ENCODE measurements around the gene DESI2. TPM values are rescaled to one million over a fixed set of nuclear protein-coding genes. Genes with fewer than 3 reads are reported as not detected.

DESI2 gene
- total and polyA plus RNA-seq, 10 donors, result 5.3 to 30.3 (median 19.5) TPM

GRCh38 chr1:244713332-244713731 lies 60.4 kb downstream of the DESI2 start:
- no peaks in the 10 kb centered on the region for H3K27me3 ChIP-seq (replicated peaks in 1 of 7)
- peaks cover 0 to 4% (median 0%) of the 10 kb centered on the region in 6 donors for H3K36me3 ChIP-seq
- intact Hi-C loops (cut with DNase I; ENCODE audit: low total_unique reads), result no loop called here
- TF ChIP-seq POLR2AphosphoS5 (IDR thresholded peaks at IDR 0.05) (no peak), POLR2A (IDR thresholded peaks at IDR 0.05) (no peak), CTCF (IDR thresholded peaks at IDR 0.05 in 8 of 11, conservative IDR thresholded peaks at IDR 0.05 in 3 of 11) (no peak)
- no peak for DNase-seq
- no peak overlapping the region for H3K4me3 ChIP-seq
- 75 to 87% (median 76%) methylated on average over 8 of the region's 8 CpGs for WGBS, 5 donors
- H3K4me1 ChIP-seq, result no peaks in the 10 kb centered on the region
- no peak overlapping the region for H3K27ac ChIP-seq
- H3K9me3 ChIP-seq, result no peaks in the 10 kb centered on the region

- WGBS, 5 donors, result 69 to 84% (median 77%) methylated on average over 11 of the region's 11 CpGs
- no peak overlapping the region for H3K4me3 ChIP-seq
- peaks cover 0 to 39% (median 4%) of the 10 kb centered on the region in 7 donors for H3K27me3 ChIP-seq (replicated peaks in 1 of 7)
- no peak overlapping the region for H3K27ac ChIP-seq
- no peaks in the 10 kb centered on the region for H3K36me3 ChIP-seq
- H3K4me1 ChIP-seq, result peaks cover 0 to 20% (median 17%) of the 10 kb centered on the region in 6 donors
- intact Hi-C loops (cut with DNase I; ENCODE audit: low total_unique reads), result no loop called here
- DNase-seq, result no peak
- TF ChIP-seq POLR2AphosphoS5 (IDR thresholded peaks at IDR 0.05) (no peak), CTCF (IDR thresholded peaks at IDR 0.05 in 8 of 11, conservative IDR thresholded peaks at IDR 0.05 in 3 of 11) (no peak), POLR2A (IDR thresholded peaks at IDR 0.05) (no peak)
- no peaks in the 10 kb centered on the region for H3K9me3 ChIP-seq
Observed at GRCh38 chr1:244727871-244728474, 75.0 kb downstream of the DESI2 start.

- Histone ChIP-seq H3K4me3 (peak overlapping the region; percentile 41 to 80 (median 57)), H3K27ac (peak overlapping the region in 3 of 8 donors; percentile 21 to 33 (median 26)), H3K36me3 (no peaks in the 10 kb centered on the region), H3K4me1 (peaks cover 0 to 20% (median 17%) of the 10 kb centered on the region in 6 donors), H3K9me3 (peaks cover 0 to 7% (median 5%) of the 10 kb centered on the region in 8 donors), H3K27me3 (replicated peaks in 1 of 7) (peaks cover 0 to 39% (median 4%) of the 10 kb centered on the region in 7 donors)
- 0 to 3% (median 1%) methylated on average over 27 to 94 of the region's 94 CpGs for WGBS, 5 donors
- TF ChIP-seq POLR2A (IDR thresholded peaks at IDR 0.05) (no peak), CTCF (IDR thresholded peaks at IDR 0.05 in 8 of 11, conservative IDR thresholded peaks at IDR 0.05 in 3 of 11) (no peak), POLR2AphosphoS5 (IDR thresholded peaks at IDR 0.05) (no peak)
- intact Hi-C loops (cut with DNase I; ENCODE audit: low total_unique reads), result no loop called here
- DNase-seq, result peak; percentile 84
Observed at GRCh38 chr1:244730153-244730933, 77.4 kb downstream of the DESI2 start.

GRCh38 chr1:244730934-244731434 lies 78.1 kb downstream of the DESI2 start:
- DNase-seq, result no peak
- TF ChIP-seq POLR2A (IDR thresholded peaks at IDR 0.05) (no peak), CTCF (IDR thresholded peaks at IDR 0.05 in 8 of 11, conservative IDR thresholded peaks at IDR 0.05 in 3 of 11) (no peak), POLR2AphosphoS5 (IDR thresholded peaks at IDR 0.05) (no peak)
- Histone ChIP-seq H3K4me1 (peaks cover 0 to 20% (median 17%) of the 10 kb centered on the region in 6 donors), H3K4me3 (peak overlapping the region in 7 of 8 donors; percentile 41 to 80 (median 57)), H3K27me3 (replicated peaks in 1 of 7) (peaks cover 0 to 39% (median 4%) of the 10 kb centered on the region in 7 donors), H3K9me3 (peaks cover 0 to 13% (median 10%) of the 10 kb centered on the region in 8 donors), H3K27ac (peak overlapping the region in 1 of 8 donors; percentile 26), H3K36me3 (no peaks in the 10 kb centered on the region)
- 51 to 94% (median 68%) methylated on average over 9 to 28 of the region's 28 CpGs for WGBS, 5 donors
- intact Hi-C loops (cut with DNase I; ENCODE audit: low total_unique reads), result no loop called here

Measured in spleen (tissue), 11 donors.